ENCODE measurements around the gene ARHGEF3. TPM values are rescaled to one million over a fixed set of nuclear protein-coding genes. Genes with fewer than 3 reads are reported as not detected.

ARHGEF3 gene
- total RNA-seq, 1 donor from 2014 or later = 27.0 TPM

GRCh38 chr3:56835650-56836227, 34.0 kb upstream of the ARHGEF3 start:
- ChIA-PET POLR2A (no interaction called here), CTCF (no interaction called here)
- no peak for TF ChIP-seq CTCF (IDR thresholded peaks at IDR 0.05)
- no peaks in the 10 kb centered on the region for H3K9me3 Mint-ChIP-seq
- intact Hi-C loops (cut with micrococcal nuclease) = no loop called here
- ATAC-seq (ENCODE audit: low read depth) (no peak), DNase-seq (no peak)
- no peaks in the 10 kb centered on the region for H3K36me3 Mint-ChIP-seq (ENCODE audit: low read depth)
- no peaks in the 10 kb centered on the region for H3K27me3 Mint-ChIP-seq
- H3K4me3 Mint-ChIP-seq = no peak overlapping the region
- H3K27ac Mint-ChIP-seq = no peak overlapping the region
- H3K4me1 Mint-ChIP-seq = peaks cover 4% of the 10 kb centered on the region

GRCh38 chr3:56833536-56833935, 31.8 kb upstream of the ARHGEF3 start:
- Mint-ChIP-seq H3K27me3 (no peaks in the 10 kb centered on the region), H3K9me3 (no peaks in the 10 kb centered on the region), H3K4me1 (peaks cover 4% of the 10 kb centered on the region), H3K4me3 (no peak overlapping the region), H3K36me3 (ENCODE audit: low read depth) (no peaks in the 10 kb centered on the region), H3K27ac (no peak overlapping the region)
- ATAC-seq (ENCODE audit: low read depth) = no peak
- no peak for DNase-seq
- TF ChIP-seq CTCF (IDR thresholded peaks at IDR 0.05) = no peak
- intact Hi-C loops (cut with micrococcal nuclease) = no loop called here
- ChIA-PET POLR2A (no interaction called here), CTCF (no interaction called here)

GRCh38 chr3:56833022-56833421, 31.3 kb upstream of the ARHGEF3 start:
- peaks cover 4% of the 10 kb centered on the region for H3K4me1 Mint-ChIP-seq
- no peaks in the 10 kb centered on the region for H3K9me3 Mint-ChIP-seq
- H3K27me3 Mint-ChIP-seq = no peaks in the 10 kb centered on the region
- H3K4me3 Mint-ChIP-seq = no peak overlapping the region
- DNase-seq (no peak), ATAC-seq (ENCODE audit: low read depth) (no peak)
- no peak overlapping the region for H3K27ac Mint-ChIP-seq
- intact Hi-C loops (cut with micrococcal nuclease) = no loop called here
- CTCF ChIA-PET = no interaction called here
- POLR2A ChIA-PET = no interaction called here
- H3K36me3 Mint-ChIP-seq (ENCODE audit: low read depth) = no peaks in the 10 kb centered on the region
- no peak for TF ChIP-seq CTCF (IDR thresholded peaks at IDR 0.05)

DNA sequence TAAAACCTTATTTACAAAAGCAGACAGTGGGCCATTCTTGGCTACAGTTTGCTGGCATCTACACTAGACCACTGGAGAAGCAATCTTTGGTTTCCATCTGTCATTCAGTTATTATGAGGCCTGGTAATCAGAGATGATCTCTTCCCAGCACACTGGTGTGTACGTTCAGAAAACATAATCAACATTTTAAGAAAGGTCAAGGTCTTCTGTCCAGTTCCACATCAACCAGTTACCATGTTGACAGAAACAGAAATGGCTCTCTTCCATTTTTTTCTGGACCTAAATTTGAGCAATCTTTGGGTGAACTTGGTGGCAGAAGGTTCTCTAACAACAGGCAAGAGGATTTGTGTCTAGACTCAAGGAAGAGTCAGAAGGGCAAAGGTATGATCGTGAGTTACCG, 29.8 kb upstream of the ARHGEF3 start:
- DNase-seq (no peak), ATAC-seq (ENCODE audit: low read depth) (no peak)
- no peak overlapping the region for H3K4me3 Mint-ChIP-seq
- H3K27ac Mint-ChIP-seq = no peak overlapping the region
- H3K9me3 Mint-ChIP-seq = no peaks in the 10 kb centered on the region
- no peak for TF ChIP-seq CTCF (IDR thresholded peaks at IDR 0.05)
- H3K27me3 Mint-ChIP-seq = no peaks in the 10 kb centered on the region
- ChIA-PET POLR2A (no interaction called here), CTCF (no interaction called here)
- intact Hi-C loops (cut with micrococcal nuclease) = no loop called here
- H3K4me1 Mint-ChIP-seq = no peaks in the 10 kb centered on the region
- H3K36me3 Mint-ChIP-seq (ENCODE audit: low read depth) = no peaks in the 10 kb centered on the region

GRCh38 chr3:56830884-56831283, 29.1 kb upstream of the ARHGEF3 start:
- H3K4me3 Mint-ChIP-seq = no peak overlapping the region
- intact Hi-C loops (cut with micrococcal nuclease) = no loop called here
- H3K9me3 Mint-ChIP-seq = no peaks in the 10 kb centered on the region
- ChIA-PET CTCF (no interaction called here), POLR2A (no interaction called here)
- no peak for TF ChIP-seq CTCF (IDR thresholded peaks at IDR 0.05)
- no peaks in the 10 kb centered on the region for H3K4me1 Mint-ChIP-seq
- H3K36me3 Mint-ChIP-seq (ENCODE audit: low read depth) = no peaks in the 10 kb centered on the region
- ATAC-seq (ENCODE audit: low read depth) (no peak), DNase-seq (no peak)
- H3K27me3 Mint-ChIP-seq = no peaks in the 10 kb centered on the region
- no peak overlapping the region for H3K27ac Mint-ChIP-seq

Data from activated B cell treated with CpG ODN at 0.5 μM for 24 hours (primary cell).